Sigmoid colon (tissue), 4 donors: Measurements from ENCODE around the gene CTIF.

ENCODE experiments used
- CTCF ChIP-seq, 4 experiments: fragments of 450-650 bp in 3 of 4; fragments of 200-600 bp in 1 of 4; IDR thresholded peaks; one replicate each; pipeline ENCODE4 v1.5.1; 2016 to 2019; ENCODE audit warnings: antibody characterized with exemption in 4 of 4, mild to moderate bottlenecking in 3 of 4, moderate library complexity in 2 of 4
- EP300 ChIP-seq, 4 donors: sonication (generic); formaldehyde crosslinking; IDR thresholded peaks; one replicate each; pipeline ENCODE4 v1.6.1; 2017; ENCODE audit warnings: antibody characterized with exemption in 4 of 4

GRCh38 chr18:48688961-48689360 lies 150.1 kb downstream of the CTIF start:
- TF ChIP-seq CTCF (IDR thresholded peaks at IDR 0.05) (no peak), EP300 (IDR thresholded peaks at IDR 0.05) (no peak)
